Effector CD8-positive, alpha-beta T cell (primary cell): ENCODE data around the gene FSTL1.

Experiments used
- DNase-seq: peaks from one replicate; lab custom pipeline; 2025; lab: John Stamatoyannopoulos, UW

Gene FSTL1

GRCh38 chr3:120468635-120469295 lies 18.0 kb upstream of the FSTL1 start:
- no peak for DNase-seq

- no peak for DNase-seq
These were observed 11.7 kb upstream of the FSTL1 start for GRCh38 chr3:120462409-120462959.

- DNase-seq = no peak
These were observed 10.6 kb upstream of the FSTL1 start for GRCh38 chr3:120461416-120461815.

- DNase-seq = no peak
These were observed 10.1 kb upstream of the FSTL1 start for GRCh38 chr3:120460862-120461261.

- no peak for DNase-seq
These were observed 9.5 kb upstream of the FSTL1 start for GRCh38 chr3:120460181-120460790.

GRCh38 chr3:120459196-120459595 lies 8.4 kb upstream of the FSTL1 start:
- no peak for DNase-seq

- no peak for DNase-seq
These were observed 7.0 kb upstream of the FSTL1 start for GRCh38 chr3:120457827-120458226.

- no peak for DNase-seq
These were observed 3.4 kb upstream of the FSTL1 start for GRCh38 chr3:120454076-120454689.

- DNase-seq = no peak
These were observed 2.0 kb upstream of the FSTL1 start for GRCh38 chr3:120452816-120453215.

- DNase-seq = no peak
These were observed 1.0 kb upstream of the FSTL1 start for GRCh38 chr3:120451806-120452205.

- no peak for DNase-seq
These were observed 525 bp upstream of the FSTL1 start for GRCh38 chr3:120451272-120451761.

GRCh38 chr3:120449701-120450599 lies 842 bp downstream of the FSTL1 start:
- DNase-seq = no peak

- no peak for DNase-seq
These were observed 1.5 kb downstream of the FSTL1 start for GRCh38 chr3:120449251-120449650.

- DNase-seq = no peak
These were observed 2.0 kb downstream of the FSTL1 start for GRCh38 chr3:120448756-120449155.

GRCh38 chr3:120446891-120447668 lies 3.7 kb downstream of the FSTL1 start:
- DNase-seq = no peak

- DNase-seq = no peak
These were observed 5.1 kb downstream of the FSTL1 start for GRCh38 chr3:120445654-120446053.

- no peak for DNase-seq
These were observed 7.1 kb downstream of the FSTL1 start for GRCh38 chr3:120443626-120444123.

- DNase-seq = no peak
These were observed 7.7 kb downstream of the FSTL1 start for GRCh38 chr3:120442975-120443517.

- DNase-seq = no peak
These were observed 9.0 kb downstream of the FSTL1 start for GRCh38 chr3:120441776-120442175.

GRCh38 chr3:120440762-120441161 lies 10.0 kb downstream of the FSTL1 start:
- no peak for DNase-seq
